ENCODE results near the gene NPEPL1. TPM values are rescaled to one million over a fixed set of nuclear protein-coding genes. Genes with fewer than 3 reads are reported as not detected.

The NPEPL1 gene
- total and polyA plus RNA-seq, 3 experiments from 2014 or later = 6.8 to 18.6 (median 15.3) TPM

DNA sequence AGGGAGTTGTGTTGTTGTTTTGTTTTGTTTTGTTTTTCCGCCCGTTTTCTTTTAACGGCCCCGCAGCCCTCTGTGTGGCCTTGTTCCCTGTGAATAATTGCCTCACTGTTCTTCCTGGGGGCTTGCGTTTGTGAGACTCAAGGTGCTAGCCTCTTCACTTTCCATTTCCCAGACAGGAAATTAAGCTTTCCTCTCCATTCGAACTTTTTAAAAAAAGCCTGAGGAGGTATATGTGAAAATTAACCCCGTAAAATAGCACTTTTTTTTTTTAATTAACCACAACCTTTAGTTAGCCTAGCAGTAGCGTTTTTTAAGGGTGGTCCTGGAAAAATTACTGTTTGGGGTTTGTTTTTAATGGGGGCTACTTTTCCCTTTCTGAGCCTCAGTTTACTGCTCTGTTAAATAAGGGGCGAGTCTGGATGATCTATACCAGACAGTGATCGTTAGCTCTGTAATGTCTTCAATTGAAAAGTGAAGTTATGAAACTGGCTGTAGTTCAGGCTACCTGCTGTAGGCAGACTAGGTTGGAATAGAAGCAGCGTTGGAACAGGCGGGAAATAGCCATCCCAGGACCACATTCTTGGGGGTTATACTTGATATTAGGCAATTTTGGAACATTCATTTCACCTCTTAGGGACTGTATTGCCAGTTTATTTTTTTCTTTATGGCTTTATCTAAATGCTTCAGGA lies 39.9 kb upstream of the NPEPL1 start:
- Mint-ChIP-seq H3K4me1 (peaks cover 41 to 62% (median 58%) of the 10 kb centered on the region in 3 donors), H3K4me3 (peak overlapping the region; percentile 93 to 100 (median 98)), H3K9me3 (no peaks in the 10 kb centered on the region), H3K27me3 (peaks cover 0 to 3% of the 10 kb centered on the region in 2 donors), H3K36me3 (peaks cover 0 to 32% (median 1%) of the 10 kb centered on the region in 3 donors), H3K27ac (peak overlapping the region; percentile 98 to 100 (median 100))
- Histone ChIP-seq H3K4me3 (ENCODE audit: low read length) (peak overlapping the region; percentile 95), H3K36me3 (ENCODE audit: insufficient read depth, low read length) (no peaks in the 10 kb centered on the region), H3K27ac (ENCODE audit: low read depth, low read length) (peak overlapping the region; percentile 97), H3K4me1 (ENCODE audit: insufficient read depth, low read length) (peaks cover 49% of the 10 kb centered on the region), H3K9me3 (ENCODE audit: low read length) (no peaks in the 10 kb centered on the region), H3K27me3 (ENCODE audit: insufficient read depth, low read length, poor library complexity, severe bottlenecking) (no peaks in the 10 kb centered on the region)
- ChIA-PET CTCF (interaction anchor here (1.9 to 3.1 kb wide), 3 partner anchors 41 to 415 kb away, joined by 5 to 22 read pairs (median 7); partner anchors contain the start of genes ATP5F1E and NPEPL1), POLR2A (interaction anchor here (0.6 to 2.0 kb wide), 14 partner anchors 8 to 1267 kb away, joined by 3 to 15 read pairs (median 4); partner anchors contain the start of genes NPEPL1, VAPB and ZBP1)
- no peak for DNase-seq

DNA sequence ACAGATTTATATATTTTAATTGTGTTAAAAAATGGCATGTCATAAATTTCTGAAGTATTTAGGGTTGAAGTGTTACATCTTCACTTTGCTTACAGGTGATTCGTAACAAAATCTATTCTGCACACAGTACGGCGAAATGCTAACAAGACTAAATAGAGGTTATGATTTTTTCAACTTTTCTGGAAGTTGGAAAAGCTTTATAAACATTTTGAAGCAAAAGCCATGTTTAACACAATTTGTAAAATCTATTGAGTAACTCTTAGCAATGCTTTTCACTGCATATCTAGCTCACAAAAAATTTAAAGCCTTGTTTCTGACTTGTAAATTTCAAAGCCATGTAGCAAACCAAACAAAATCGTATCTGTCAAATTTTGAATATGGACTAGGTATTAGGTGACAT lies 38.3 kb upstream of the NPEPL1 start:
- no peak overlapping the region for H3K4me3 Mint-ChIP-seq
- peaks cover 52 to 70% (median 68%) of the 10 kb centered on the region in 3 donors for H3K4me1 Mint-ChIP-seq
- H3K4me3 ChIP-seq (ENCODE audit: low read length) = no peak overlapping the region
- H3K27ac ChIP-seq (ENCODE audit: low read depth, low read length) = no peak overlapping the region
- peaks cover 0 to 34% (median 1%) of the 10 kb centered on the region in 3 donors for H3K36me3 Mint-ChIP-seq
- ChIA-PET POLR2A (no interaction called here), CTCF (no interaction called here)
- H3K9me3 Mint-ChIP-seq = no peaks in the 10 kb centered on the region
- H3K9me3 ChIP-seq (ENCODE audit: low read length) = no peaks in the 10 kb centered on the region
- peaks cover 65% of the 10 kb centered on the region for H3K4me1 ChIP-seq (ENCODE audit: insufficient read depth, low read length)
- H3K27ac Mint-ChIP-seq = peak overlapping the region in 2 of 8 donors; percentile 14 to 56
- H3K27me3 ChIP-seq (ENCODE audit: insufficient read depth, low read length, poor library complexity, severe bottlenecking) = no peaks in the 10 kb centered on the region
- peaks cover 0 to 3% of the 10 kb centered on the region in 2 donors for H3K27me3 Mint-ChIP-seq
- no peaks in the 10 kb centered on the region for H3K36me3 ChIP-seq (ENCODE audit: insufficient read depth, low read length)
- no peak for DNase-seq

DNA sequence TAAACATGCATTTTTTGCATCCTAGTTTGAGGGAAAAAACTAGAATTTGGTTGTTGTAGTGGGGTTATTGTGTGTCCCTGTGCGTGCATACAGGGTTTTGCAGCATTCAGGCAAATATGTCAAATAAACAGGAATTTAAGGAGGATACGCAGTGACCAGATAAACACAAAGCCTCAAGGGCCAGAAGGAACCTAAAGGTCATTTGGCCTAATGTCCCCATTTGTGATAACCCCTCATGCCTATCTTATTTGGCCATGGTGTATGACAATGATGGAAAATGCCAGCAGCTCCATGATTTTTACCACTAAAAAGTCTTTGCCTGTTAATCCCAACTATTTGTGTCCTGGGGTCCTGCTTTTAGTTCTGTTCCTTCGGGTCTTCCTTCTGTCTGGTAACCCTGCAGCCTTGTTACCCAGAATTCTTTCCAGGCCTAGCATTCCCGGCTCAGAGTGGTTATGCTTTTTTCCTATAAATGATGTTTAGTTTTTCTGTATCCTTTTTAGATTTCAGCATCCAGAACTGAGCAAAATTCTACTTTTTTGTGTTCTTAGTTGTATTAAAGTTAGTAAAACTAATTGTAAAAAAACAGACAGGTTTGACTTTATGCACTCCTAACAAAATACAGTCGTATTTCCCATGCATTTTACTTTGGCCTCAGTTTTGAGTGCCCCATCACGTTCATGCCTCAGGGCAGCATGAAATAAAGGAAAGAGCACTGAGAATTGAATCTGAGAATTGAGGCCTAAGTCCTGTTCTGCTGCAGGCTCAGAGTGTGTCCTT lies 37.1 kb upstream of the NPEPL1 start:
- Histone ChIP-seq H3K4me1 (ENCODE audit: insufficient read depth, low read length) (peaks cover 75% of the 10 kb centered on the region), H3K9me3 (ENCODE audit: low read length) (no peaks in the 10 kb centered on the region), H3K27me3 (ENCODE audit: insufficient read depth, low read length, poor library complexity, severe bottlenecking) (no peaks in the 10 kb centered on the region), H3K4me3 (ENCODE audit: low read length) (no peak overlapping the region), H3K36me3 (ENCODE audit: insufficient read depth, low read length) (no peaks in the 10 kb centered on the region), H3K27ac (ENCODE audit: low read depth, low read length) (no peak overlapping the region)
- peak overlapping the region in 2 of 7 donors; percentile 2 to 60 for H3K4me3 Mint-ChIP-seq
- DNase-seq = no peak
- H3K27me3 Mint-ChIP-seq = peaks cover 0 to 3% of the 10 kb centered on the region in 2 donors
- CTCF ChIA-PET = no interaction called here
- H3K36me3 Mint-ChIP-seq = peaks cover 0 to 39% (median 1%) of the 10 kb centered on the region in 3 donors
- H3K9me3 Mint-ChIP-seq = no peaks in the 10 kb centered on the region
- H3K4me1 Mint-ChIP-seq = peaks cover 64 to 78% (median 76%) of the 10 kb centered on the region in 3 donors
- peak overlapping the region; percentile 56 to 90 (median 72) for H3K27ac Mint-ChIP-seq
- POLR2A ChIA-PET = no interaction called here

DNA sequence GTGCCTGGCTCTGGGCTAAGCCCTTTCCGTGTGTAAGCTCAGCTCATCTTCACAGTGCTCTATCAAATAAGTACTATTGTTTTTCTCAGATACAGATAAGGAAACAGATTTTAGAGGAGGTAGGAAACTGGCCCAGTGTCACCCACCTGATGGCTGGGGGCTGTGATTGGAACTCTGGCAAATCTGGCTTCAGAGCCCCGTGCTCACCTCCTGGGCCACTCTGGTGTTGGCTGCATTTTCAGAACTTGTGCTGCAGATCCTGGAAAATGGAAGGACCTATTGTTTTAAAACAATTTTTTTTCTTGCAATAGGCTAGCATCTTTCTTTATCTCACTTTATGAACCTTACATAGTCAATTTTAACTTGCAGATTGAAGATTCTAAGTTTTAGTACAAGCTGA lies 35.8 kb upstream of the NPEPL1 start:
- H3K27me3 Mint-ChIP-seq = no peaks in the 10 kb centered on the region
- Histone ChIP-seq H3K27ac (ENCODE audit: low read depth, low read length) (no peak overlapping the region), H3K27me3 (ENCODE audit: insufficient read depth, low read length, poor library complexity, severe bottlenecking) (no peaks in the 10 kb centered on the region), H3K9me3 (ENCODE audit: low read length) (no peaks in the 10 kb centered on the region), H3K4me1 (ENCODE audit: insufficient read depth, low read length) (peaks cover 88% of the 10 kb centered on the region), H3K36me3 (ENCODE audit: insufficient read depth, low read length) (no peaks in the 10 kb centered on the region), H3K4me3 (ENCODE audit: low read length) (no peak overlapping the region)
- H3K4me1 Mint-ChIP-seq = peaks cover 74 to 91% (median 86%) of the 10 kb centered on the region in 3 donors
- peak overlapping the region in 7 of 8 donors; percentile 32 to 90 (median 58) for H3K27ac Mint-ChIP-seq
- H3K4me3 Mint-ChIP-seq = peak overlapping the region; percentile 7 to 62 (median 33)
- H3K36me3 Mint-ChIP-seq = peaks cover 0 to 36% (median 1%) of the 10 kb centered on the region in 3 donors
- H3K9me3 Mint-ChIP-seq = no peaks in the 10 kb centered on the region
- POLR2A ChIA-PET = no interaction called here
- no peak for DNase-seq
- CTCF ChIA-PET = interaction anchor here (0.9 kb wide), 1 partner anchor 35 kb away, joined by 5 read pairs; no protein-coding TSS in a partner anchor

DNA sequence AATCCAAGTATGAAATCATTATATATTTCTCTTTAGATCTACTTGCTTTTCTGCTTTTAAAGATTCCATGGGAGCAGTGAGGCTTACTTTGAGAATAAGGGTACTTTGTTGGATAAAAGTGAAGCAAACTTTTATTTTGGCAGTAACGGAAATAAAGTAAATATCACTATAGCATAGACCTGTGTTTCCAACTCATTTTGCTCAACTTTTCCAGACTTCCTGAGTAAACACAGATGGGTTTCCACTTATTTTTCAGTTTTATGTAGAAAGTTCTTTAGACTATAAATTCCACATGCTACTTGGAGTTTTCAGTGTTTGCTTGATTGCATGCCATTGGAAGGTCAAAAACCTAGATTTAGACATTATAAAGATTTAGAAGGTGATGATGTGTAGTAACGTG lies 35.3 kb upstream of the NPEPL1 start:
- H3K27ac ChIP-seq (ENCODE audit: low read depth, low read length) = no peak overlapping the region
- no peak for DNase-seq
- CTCF ChIA-PET = interaction anchor here (0.9 kb wide), 1 partner anchor 10 kb away, joined by 3 read pairs; no protein-coding TSS in a partner anchor
- no peaks in the 10 kb centered on the region for H3K27me3 ChIP-seq (ENCODE audit: insufficient read depth, low read length, poor library complexity, severe bottlenecking)
- H3K9me3 ChIP-seq (ENCODE audit: low read length) = no peaks in the 10 kb centered on the region
- H3K4me3 ChIP-seq (ENCODE audit: low read length) = no peak overlapping the region
- H3K27ac Mint-ChIP-seq = peak overlapping the region; percentile 32 to 90 (median 67)
- peak overlapping the region in 5 of 7 donors; percentile 7 to 62 (median 36) for H3K4me3 Mint-ChIP-seq
- H3K4me1 ChIP-seq (ENCODE audit: insufficient read depth, low read length) = peaks cover 93% of the 10 kb centered on the region
- H3K9me3 Mint-ChIP-seq = no peaks in the 10 kb centered on the region
- peaks cover 0 to 37% (median 1%) of the 10 kb centered on the region in 3 donors for H3K36me3 Mint-ChIP-seq
- H3K36me3 ChIP-seq (ENCODE audit: insufficient read depth, low read length) = no peaks in the 10 kb centered on the region
- POLR2A ChIA-PET = no interaction called here
- H3K4me1 Mint-ChIP-seq = peaks cover 77 to 93% (median 90%) of the 10 kb centered on the region in 3 donors
- no peaks in the 10 kb centered on the region for H3K27me3 Mint-ChIP-seq

DNA sequence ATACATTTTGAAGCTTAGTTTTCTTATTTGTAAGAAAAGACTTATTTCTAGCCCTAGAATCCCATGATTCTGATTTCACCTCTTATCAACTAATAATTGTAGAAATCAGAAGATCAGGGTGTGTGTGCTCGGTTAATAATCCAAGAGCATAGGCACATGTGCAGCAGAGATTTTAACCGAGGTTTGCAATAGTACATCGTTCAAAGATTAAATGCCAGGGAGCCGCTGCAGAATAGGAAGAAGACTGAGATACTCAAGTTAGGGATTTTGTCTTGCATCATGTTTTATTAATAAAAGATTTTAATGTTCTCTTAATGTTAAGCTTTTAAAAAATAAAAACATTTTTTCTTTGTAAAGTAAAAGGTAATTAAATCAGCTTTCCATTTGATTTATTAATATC lies 34.6 kb upstream of the NPEPL1 start:
- POLR2A ChIA-PET = interaction anchor here (0.7 kb wide), 1 partner anchor 33 kb away, joined by 3 read pairs; no protein-coding TSS in a partner anchor
- Histone ChIP-seq H3K36me3 (ENCODE audit: insufficient read depth, low read length) (no peaks in the 10 kb centered on the region), H3K4me3 (ENCODE audit: low read length) (no peak overlapping the region), H3K4me1 (ENCODE audit: insufficient read depth, low read length) (peaks cover 97% of the 10 kb centered on the region), H3K27ac (ENCODE audit: low read depth, low read length) (no peak overlapping the region), H3K27me3 (ENCODE audit: insufficient read depth, low read length, poor library complexity, severe bottlenecking) (no peaks in the 10 kb centered on the region), H3K9me3 (ENCODE audit: low read length) (no peaks in the 10 kb centered on the region)
- DNase-seq = no peak
- Mint-ChIP-seq H3K36me3 (peaks cover 0 to 34% (median 0%) of the 10 kb centered on the region in 3 donors), H3K27ac (peak overlapping the region in 5 of 8 donors; percentile 32 to 90 (median 87)), H3K4me3 (peak overlapping the region in 6 of 7 donors; percentile 16 to 56 (median 46)), H3K9me3 (no peaks in the 10 kb centered on the region), H3K27me3 (no peaks in the 10 kb centered on the region), H3K4me1 (peaks cover 74 to 91% (median 89%) of the 10 kb centered on the region in 3 donors)
- CTCF ChIA-PET = interaction anchor here (0.9 kb wide), 1 partner anchor 9 kb away, joined by 3 read pairs; no protein-coding TSS in a partner anchor

DNA sequence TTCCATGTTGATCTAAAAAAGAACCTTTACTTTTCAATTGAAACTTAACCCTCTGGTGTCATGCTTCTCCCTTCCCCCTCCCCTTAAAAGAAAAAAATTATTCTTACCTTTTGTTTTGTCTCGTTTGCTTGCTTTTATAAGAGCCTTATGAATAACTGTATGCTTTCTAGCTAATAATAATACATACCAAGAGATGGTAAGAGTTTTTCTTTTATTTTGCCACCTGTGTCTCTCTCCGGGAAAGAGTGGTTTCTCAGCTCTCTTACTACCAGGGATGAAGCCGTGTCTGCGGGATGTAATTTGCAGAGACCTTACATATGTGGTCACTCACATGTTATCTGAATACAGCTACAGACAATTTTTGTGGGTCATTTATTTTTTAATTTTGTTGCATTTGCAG lies 33.8 kb upstream of the NPEPL1 start:
- H3K4me3 Mint-ChIP-seq = peak overlapping the region in 6 of 7 donors; percentile 32 to 52 (median 44)
- Histone ChIP-seq H3K36me3 (ENCODE audit: insufficient read depth, low read length) (no peaks in the 10 kb centered on the region), H3K27me3 (ENCODE audit: insufficient read depth, low read length, poor library complexity, severe bottlenecking) (no peaks in the 10 kb centered on the region), H3K4me3 (ENCODE audit: low read length) (peak overlapping the region; percentile 27), H3K4me1 (ENCODE audit: insufficient read depth, low read length) (peaks cover 93% of the 10 kb centered on the region), H3K9me3 (ENCODE audit: low read length) (no peaks in the 10 kb centered on the region), H3K27ac (ENCODE audit: low read depth, low read length) (no peak overlapping the region)
- H3K27me3 Mint-ChIP-seq = no peaks in the 10 kb centered on the region
- ChIA-PET CTCF (interaction anchor here (0.9 to 3.6 kb wide), 2 partner anchors 9 to 32 kb away, joined by 3 to 30 read pairs; partner anchors contain the start of gene STX16), POLR2A (interaction anchor here (0.9 to 3.0 kb wide), 2 partner anchors 8 to 10 kb away, joined by 3 to 17 read pairs; partner anchors contain the start of gene STX16)
- no peak for DNase-seq
- H3K4me1 Mint-ChIP-seq = peaks cover 72 to 90% (median 89%) of the 10 kb centered on the region in 3 donors
- peaks cover 0 to 37% (median 0%) of the 10 kb centered on the region in 3 donors for H3K36me3 Mint-ChIP-seq
- no peaks in the 10 kb centered on the region for H3K9me3 Mint-ChIP-seq
- peak overlapping the region; percentile 7 to 99 (median 82) for H3K27ac Mint-ChIP-seq
